ENCODE results near the gene C1QA.

DNA sequence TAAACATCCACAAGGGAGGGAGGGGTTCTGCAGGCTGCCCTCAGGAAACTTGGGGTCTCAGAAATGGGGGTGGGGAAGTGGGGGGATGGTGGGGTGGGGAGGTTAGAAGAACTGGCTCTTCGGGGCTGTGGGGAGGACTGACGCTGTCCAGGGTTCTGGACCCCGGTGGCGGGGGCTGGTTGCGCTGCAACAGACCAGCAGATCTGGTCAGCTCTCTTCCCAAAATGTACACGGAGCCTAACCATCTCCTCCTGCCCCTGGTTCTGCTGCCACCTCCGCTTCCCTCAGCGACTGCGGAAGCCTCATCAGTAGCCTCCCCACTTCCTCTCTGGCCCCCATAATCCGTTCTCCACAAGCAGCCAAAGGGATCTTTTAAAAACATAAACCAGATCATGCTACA, 29.3 kb upstream of the C1QA start:
- TF ChIP-seq CTCF (IDR thresholded peaks at IDR 0.05; ENCODE audit: low read depth, low read length): no peak
- no peak for TF ChIP-seq EZH2phosphoT487 (IDR thresholded peaks at IDR 0.05; ENCODE audit: low read depth)
